Lung microvascular endothelial cell (primary cell): Measurements from ENCODE around the gene KRI1. TPM values are rescaled to one million over a fixed set of nuclear protein-coding genes. Genes with fewer than 3 reads are reported as not detected.
A peak's percentile ranks its signal among the peaks of the same experiment; 100 is the strongest.
"Not testable (repeated sequence)": the region's sequence is repeated elsewhere in the genome, so short reads cannot be mapped to it uniquely, and the experiment has no call there.

Experiments
- DNase-seq, 2 donors: peaks; one replicate each; pipeline versions ENCODE4 v3.0.0 to v3.0.0-alpha.2; 2010; ENCODE audit warnings: low read depth in 2 of 2
- total RNA-seq: library from RNA; depleted of rRNA; stranded (reverse); fragments of >200 nt; gene quantifications from 2 replicates; pipeline ENCODE4 v1.2.1, GENCODE V29; 2014

The KRI1 gene
- total RNA-seq, 1 donor from 2014 or later = 6.0 TPM

DNA sequence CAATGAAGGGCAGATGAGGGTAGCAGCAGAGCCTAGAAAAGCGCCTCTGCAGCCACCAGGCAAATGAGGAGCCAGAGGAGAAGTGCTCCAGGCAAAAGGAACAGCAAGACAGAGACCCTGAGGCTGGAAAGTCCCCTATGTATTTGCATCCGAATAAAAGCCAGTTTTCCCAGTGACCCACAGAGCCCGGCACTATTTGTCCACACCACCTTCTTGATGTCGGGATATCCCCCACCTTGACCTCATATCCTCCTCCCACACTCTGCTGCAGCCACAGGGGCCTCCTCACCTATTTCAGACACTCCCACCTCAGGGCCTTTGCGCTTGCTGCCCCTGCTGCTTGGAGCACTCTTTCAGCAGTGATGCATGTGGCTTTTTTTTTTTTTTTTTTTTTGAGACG, 15.5 kb downstream of the KRI1 start:
- DNase-seq = no peak

DNA sequence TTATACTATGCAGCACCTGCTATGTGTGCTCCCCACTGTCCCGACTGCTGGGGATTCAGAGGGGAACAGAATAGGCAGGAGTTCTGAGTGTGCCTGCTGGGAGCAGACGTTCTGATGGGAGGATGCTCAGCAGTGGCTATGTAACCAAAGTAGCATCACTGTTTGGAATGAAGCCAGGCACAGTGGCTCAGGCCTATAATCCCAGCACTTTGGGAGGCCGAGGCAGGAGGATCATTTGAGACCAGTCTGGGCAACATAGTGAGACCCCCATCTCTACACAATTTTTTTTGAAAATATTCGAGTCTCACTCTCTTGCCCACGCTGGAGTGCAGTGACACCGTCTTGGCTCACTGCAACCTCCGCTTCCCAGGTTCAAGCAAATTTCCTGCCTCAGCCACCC, 16.1 kb downstream of the KRI1 start:
- no peak for DNase-seq

DNA sequence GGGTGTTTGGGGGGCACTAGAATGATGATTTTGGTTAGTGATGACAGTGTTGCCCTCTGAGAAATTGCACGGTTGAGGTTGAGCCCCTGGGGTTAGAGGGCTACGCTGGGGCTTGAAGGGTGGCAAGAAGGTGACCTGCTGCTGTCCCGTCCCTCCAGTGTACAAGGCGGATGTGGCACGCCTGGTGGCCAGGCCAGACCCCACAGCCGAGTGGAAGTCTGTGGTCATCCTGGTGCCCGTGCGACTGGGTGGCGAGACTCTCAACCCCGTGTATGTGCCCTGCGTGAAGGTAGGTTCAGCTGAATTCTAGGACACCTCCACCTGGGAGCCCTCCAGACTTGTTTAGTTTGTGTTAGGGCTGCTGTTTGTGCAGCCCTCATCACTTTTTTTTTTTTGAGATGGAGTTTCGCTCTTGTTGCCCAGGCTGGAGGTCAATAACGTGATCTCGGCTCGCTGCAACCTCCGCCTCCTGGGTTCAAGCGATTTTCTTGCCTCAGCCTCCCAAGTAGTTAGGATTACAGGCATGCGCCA, 17.0 kb downstream of the KRI1 start:
- DNase-seq = no peak

DNA sequence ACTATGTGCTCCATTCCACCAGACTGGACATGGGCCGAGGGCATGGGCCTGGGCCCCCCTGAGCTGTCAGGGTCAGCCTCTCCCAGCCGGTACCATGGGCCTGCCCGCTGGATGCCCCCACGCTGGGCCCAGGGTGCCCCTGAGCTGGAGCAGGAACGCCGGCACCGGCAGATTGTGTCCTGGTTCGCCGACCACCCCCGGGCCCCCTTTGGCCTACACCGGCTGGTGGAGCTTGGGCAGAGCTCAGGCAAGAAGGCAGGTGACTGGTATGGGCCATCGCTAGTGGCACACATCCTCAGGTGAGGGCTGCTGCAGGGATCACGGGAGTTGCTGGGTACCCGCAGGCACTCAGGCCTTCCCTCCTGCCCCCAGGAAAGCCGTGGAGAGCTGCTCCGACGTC, 19.0 kb downstream of the KRI1 start:
- no peak for DNase-seq

DNA sequence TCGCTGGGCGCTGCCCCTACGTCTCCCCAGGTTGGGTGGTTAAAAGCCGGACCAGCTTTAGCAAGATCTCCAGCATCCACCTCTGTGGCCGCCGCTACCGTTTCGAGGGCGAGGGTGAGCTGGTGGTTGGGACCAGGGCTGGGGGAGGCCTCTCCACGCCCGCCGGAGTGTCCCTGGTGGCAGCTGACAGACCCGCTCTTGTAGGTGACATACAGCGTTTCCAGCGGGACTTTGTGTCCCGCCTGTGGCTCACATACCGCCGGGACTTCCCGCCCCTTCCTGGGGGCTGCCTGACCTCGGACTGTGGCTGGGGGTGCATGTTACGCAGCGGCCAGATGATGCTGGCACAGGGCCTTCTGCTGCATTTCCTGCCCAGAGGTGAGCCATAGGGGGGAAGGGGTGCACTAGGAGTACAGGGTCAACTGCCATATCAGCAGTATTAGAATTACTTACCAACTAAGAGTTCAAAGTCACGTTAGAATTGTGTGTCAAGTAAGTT, 21.0 kb downstream of the KRI1 start:
- no peak for DNase-seq

DNA sequence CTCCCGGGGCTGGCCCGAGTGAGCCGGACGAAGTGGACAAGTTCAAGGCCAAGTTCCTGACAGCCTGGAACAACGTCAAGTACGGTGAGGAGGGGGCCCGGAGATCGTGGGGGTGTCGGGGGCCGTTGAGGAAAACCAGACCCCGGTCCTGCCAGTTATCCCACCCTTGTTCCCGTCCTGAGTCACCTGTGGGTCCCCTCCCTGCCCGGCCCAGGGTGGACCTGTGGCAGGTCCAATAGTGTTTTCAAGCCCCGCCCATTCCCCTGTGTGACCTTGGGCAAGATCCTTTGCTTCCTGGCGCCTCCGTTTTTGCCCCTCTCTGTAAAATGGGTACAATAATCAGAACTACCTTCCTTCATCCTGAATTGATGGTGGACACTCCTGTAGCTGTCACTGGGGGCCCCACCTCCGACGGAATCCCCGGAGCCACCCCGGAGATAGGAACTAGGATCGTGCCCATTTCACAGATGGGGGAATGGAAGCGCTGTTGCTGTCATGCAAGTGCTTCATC, 21.5 kb downstream of the KRI1 start:
- no peak for DNase-seq

DNA sequence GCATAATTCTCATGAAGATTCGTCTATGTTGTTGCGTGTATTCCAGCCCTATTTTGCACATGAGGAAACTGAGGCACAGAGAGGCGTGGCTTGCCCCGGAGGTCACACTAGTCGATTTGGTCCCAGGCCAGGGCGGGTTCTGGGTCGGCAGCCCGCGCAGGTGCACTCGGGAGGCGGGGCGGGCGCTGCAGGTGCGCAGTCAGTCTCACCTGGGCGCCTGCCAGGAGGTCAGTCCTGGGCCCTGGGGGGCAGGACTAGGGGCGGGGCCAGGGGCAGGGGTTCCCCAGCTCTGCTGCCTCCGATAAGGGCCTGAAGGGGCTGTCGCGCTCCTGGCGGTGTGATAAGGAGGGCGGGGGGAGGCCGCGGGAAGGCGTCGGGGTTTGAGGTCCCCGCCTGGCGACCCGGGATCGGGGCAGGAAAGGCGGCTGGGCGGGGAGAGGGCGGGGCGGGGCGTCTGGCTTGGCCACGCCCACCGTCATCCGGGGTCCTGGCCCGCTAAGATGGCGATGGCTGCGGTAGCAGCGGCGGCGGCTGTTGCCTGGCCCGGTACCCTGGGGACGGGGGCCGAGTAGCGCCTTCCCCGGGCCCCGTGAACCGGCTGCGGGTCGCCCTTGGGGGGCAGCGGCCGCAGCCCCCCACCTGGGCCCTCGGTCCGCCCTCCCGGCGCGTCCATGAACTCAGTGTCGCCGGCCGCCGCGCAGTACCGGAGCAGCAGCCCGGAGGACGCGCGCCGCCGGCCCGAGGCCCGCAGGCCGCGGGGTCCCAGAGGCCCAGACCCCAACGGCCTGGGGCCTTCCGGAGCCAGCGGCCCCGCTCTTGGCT, 22.2 kb downstream of the KRI1 start, which contains the start of gene ATG4D:
TSS of gene ATG4D (plus strand) at position 485 of the 822 bp plus-strand sequence. CDS start at position 672, 187 bp downstream.
- peak; percentile 41 to 52 for DNase-seq

DNA sequence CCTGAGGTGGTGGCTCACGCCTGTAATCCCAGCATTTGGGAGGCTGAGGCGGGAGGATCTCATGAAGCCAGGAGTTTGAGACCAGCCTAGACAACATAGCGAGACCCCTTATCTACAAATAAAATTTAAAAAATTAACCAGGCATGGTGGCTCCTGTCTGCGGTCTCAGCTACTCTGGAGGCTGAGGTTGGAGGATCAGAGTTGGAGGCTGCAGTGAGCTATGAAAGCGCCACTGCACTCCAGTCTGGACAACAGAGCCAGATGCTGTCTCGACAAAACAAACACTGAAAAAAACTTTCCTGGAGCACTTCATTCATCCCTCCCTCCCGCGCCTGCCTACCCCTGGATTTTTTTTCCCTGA, 22.8 kb downstream of the KRI1 start:
- DNase-seq = no peak

DNA sequence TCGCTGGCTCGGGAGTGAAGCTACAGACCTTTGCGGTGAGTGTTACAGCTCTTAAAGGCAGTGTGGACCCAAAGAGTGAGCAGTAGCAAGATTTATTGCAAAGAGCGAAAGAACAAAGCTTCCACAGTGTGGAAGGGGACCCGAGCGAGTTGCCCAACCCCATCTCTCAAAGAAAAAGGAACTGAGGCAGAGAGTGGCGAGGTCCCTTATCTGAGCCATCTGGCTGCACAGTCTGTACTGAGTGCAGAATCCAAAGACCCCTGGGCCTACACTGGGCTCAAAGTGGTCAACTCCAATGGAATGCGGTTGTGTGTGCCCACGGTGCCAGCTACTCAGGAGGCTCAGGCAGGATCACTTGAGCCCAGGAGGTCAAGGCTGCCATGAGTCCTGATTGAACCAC, 26.8 kb downstream of the KRI1 start:
- not testable (repeated sequence) for DNase-seq

DNA sequence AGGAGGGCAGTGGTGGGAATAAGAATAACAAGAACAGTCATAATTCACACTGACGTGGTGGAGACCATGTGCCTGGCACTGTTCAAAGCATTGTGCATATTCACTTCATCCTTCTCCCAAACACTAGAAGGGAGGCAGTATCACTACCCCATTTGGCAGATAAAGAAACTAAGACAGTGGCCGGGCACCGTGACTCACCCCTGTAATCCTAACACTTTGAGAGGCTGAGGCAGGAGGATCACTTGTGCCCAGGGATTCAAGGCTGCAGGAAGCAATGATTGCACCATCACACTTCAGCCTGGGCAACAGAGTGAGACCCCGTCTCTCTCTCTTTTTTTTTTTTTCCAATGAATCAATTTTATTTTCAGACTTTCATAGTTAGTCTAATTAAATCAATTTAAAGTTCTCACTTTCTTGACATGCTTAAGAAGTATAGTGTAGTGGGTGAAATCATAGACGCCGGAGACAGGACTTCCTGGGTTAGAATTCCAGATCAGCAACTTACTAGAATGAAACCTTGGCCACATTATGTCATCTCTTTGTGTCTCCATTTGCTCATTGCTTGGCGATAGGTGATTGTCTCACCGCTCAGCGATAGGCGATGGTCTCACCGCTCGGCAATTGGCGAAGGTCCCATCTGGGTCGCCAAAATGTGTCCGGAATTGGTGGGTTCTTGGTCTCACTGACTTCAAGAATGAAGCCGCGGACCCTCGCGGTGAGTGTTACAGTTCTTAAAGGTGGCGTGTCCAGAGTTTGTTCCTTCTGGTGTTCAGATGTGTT, 27.4 kb downstream of the KRI1 start:
- DNase-seq = no peak

DNA sequence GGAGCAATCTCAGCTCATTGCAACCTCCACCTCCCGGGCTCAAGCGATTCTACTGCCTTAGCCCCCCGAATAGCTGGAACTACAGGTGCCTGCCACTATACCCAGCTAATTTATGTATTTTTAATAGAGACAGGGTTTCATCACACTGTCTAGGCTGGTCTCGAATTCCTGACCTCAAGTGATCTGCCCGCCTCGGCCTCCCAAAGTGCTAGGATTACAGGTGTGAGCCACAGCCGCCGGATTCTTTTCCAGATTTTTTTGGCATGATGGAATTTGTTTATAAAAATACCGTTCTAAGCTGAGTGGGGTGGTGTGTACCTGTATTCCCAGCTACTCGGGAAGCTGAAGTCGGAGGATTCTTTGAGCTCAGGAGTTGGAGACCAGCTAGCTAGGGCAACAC, 28.1 kb downstream of the KRI1 start:
- no peak for DNase-seq

DNA sequence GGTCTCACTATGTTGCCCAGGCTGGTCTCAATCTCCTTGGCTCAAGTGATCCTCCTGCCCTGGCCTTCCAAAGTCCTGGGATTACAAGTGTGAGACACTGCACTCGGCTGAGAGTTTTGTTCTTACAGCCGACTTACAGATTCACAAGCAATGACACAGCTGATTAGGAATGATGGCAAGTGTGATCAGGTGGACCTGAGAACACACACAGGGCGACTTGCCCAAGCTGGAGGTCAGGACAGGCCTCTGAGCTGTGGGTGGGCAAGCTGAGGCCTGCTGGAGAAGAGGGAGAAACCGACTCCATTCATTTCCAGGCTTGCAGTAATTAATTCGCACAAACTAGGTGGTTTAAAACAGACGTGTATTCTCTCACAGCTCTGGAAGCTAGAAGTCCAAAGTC, 30.2 kb downstream of the KRI1 start:
- DNase-seq = no peak

DNA sequence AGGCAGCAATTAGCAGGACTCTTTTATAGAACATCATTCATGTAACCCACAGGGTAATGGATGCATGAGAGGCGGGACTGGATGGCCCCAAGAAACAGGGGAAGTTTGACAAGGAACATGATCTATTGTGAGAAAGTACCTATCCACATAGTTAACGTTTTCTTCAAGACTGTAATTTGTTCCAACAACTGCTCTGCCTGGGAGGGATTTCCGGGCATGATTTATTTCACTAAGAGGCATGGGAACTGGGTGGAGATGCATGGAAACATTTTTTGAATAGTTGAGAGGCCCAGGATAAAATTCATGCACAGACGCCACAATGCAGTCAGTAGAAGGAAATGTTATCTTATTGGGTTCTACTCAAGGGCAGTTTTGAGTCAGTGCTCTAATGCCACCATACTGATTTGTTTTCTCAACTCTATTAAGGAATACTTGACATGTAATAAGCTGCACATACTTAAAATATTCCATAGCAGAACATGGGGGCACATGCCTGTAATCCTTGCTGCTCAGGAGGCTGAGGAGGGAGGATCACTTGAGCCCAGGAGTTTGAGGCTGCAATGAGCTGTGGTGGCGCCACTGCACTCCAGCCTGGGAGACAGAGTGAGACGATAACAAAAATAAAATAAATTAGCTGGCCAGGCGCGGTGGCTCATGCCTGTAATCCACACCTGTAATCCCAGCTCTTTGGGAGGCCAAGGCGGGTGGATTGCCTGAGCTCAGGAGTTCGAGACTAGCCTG, 32.0 kb downstream of the KRI1 start:
- peak in 1 of 2 donors; percentile 59 for DNase-seq

DNA sequence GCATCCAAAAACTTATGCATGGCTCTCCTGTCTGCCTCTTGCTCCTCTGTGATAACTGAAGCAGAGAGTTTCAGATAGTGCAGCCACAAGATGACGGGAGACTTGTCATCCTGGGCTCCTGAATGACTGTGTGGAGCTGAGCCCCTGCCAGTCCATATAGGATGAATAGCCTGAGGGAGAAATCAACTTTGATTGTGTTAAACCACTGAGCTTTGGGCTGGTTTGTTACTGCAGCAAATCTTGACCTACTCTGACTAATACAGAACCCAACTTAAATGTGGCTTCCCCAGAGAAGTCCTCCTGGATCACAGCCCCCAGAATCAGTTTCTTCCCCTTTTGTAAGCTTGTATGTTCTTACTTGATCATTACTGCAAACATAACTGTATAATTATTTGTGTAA, 33.4 kb downstream of the KRI1 start:
- no peak for DNase-seq

DNA sequence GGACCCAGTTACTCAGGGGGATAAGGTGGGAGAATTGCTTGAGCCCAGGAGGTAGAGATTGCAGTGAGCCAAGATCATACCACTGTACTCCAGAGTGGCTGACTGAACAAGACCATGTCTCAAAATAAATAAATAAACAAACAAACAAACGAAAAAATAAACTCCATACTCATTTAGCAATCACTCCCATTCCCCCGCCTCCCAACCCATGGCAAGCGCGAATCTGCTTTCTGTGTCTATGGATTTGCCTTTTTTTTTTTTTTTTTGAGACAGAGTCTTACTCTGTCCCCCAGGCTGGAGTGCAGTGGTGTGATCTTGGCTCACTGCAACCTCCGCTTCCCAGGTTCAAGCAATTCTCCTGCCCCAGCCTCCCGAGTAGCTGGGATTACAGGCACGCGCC, 38.9 kb downstream of the KRI1 start:
- not testable (repeated sequence) for DNase-seq

DNA sequence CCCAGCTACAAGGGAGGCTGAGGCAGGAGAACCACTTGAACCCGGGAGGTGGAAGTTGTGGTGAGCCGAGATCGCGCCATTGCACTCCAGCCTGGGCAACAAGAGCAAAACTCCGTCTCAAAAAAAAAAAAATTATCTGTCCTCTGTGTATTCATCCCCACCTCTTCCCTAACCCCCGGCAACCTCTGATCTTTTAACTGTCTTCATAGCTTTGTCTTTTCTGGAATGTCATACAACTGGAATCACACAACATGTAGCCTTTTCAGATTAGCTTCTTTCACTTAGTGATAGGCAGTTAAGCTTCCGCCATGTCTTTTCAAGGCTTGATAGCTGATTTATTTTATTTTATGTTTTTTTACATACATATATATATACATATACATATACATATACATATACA, 40.2 kb downstream of the KRI1 start:
- DNase-seq = no peak

DNA sequence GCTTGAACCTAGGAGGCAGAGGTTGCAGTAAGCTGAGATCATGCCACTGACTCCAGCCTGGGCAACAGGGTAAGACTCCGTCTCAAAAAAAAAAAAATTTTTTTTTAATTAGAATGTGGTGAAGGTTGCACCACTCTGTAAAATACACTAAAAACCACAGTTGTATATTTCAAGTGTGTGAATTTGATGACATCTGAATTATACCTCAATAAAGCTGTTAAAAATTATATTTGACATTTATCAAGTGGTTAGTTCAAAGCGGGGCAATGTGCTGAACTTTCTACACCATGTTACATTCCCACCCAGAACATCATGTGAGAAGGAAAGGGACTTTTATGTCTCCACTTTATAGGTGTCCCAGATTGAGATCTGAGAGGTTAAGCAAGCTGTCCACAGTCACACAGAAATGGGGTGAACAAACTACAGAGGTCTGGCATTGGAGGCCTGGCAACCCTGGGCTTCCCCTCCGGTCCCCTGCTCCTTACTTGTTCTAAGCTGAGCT, 42.6 kb downstream of the KRI1 start:
- no peak for DNase-seq

DNA sequence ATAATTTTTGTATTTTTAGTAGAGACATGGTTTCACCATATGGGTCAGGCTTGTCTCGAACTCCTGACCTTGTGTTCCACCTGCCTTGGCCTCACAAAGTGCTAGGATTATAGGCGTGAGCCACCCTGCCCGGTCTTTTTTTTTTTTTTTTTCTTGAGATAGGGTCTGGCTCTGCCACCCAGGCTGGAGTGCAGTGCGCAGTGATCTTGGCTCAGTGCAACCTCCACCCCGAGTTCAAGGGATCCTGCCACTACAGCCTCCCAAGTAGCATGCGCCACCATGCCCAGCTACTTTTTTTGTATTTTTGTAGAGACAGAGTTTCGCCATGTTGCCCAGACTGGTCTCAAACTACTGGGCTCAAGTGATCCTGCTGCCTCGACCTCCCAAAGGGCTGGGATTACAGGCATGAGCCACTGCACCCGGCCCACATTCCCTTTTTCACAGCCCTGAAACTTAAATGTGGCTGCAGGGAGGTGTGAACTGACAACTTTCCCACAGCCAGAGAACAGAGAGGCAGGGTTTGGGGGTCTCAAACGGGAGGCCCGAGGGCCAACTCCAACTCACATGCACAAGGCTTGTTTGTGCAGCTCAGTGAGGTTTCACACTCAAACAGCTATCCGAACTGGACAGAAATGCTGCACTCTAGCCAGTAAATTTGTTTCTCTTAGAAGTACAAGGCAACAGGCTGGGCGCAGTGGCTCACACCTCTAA, 44.2 kb downstream of the KRI1 start:
- no peak for DNase-seq

DNA sequence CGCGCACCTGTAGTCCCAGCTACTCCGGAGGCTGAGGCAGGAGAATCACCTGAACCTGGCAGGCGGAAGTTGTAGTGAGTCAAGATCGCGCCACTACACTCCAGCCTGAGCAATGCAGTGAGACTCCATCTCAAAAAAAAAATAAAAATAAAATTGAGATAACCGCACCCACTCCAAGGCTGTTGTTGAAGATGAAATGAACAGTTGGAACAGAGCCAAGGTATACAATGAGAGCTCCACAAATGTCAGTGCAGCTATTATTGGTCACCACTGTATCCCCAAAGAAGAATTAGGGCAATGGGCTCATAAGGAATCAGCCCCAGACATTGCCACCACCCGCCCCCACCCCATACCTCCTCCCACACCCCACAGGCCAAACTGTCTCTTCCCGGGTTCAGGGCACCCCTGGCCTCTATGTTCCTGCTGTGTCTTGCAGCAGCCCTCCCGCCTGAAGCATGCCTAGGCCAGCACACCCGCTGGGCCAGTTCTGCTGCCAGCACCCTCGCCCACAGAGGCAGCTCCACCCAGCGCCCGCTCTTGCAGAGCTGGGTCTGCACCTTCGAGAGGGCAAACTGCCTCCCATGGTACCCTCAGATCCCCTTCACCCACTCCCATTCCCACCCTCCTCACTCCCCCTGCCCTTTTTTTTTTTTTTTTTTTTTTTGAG, 45.0 kb downstream of the KRI1 start:
- DNase-seq = no peak

DNA sequence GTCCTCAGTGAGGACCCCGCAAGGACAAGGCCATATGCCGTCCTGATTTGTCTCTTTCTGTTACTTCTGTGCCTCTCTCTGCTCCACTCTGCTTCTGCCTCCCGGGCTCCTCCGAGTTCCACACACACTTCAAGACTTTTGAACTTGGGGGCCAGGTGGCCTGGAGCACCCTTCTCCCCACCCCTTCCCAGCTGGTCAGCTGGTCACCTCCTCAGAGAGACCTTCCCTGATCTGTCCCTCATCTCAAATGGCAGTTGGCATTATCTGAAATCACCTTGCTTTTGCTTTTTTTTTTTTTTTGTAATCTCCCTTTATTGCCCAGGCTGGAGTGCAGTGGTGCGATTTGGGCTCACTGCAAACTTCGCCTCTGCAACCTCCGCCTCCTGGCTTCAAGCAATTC, 46.4 kb downstream of the KRI1 start:
- DNase-seq = no peak
